Hindlimb muscle (tissue), 1 donor: ENCODE results near the gene NEO1. TPM values are rescaled to one million over a fixed set of nuclear protein-coding genes. Genes with fewer than 3 reads are reported as not detected.

Experiments used
- DNase-seq: peaks from one replicate; pipeline ENCODE4 v3.0.0-alpha.2; 2013
- polyA plus RNA-seq: library from polyadenylated mRNA; unstranded; fragments of 120-200 nt; gene quantifications from one replicate; pipeline ENCODE4 v1.2.1, GENCODE V29; 2013; ENCODE audit not compliant: insufficient read length

The NEO1 gene
- polyA plus RNA-seq, 1 donor = 40.2 TPM

- DNase-seq = peak; percentile 29
Measured at GRCh38 chr15:73028831-73029451, 23.3 kb upstream of the NEO1 start.

GRCh38 chr15:73030122-73030679, 22.1 kb upstream of the NEO1 start:
- DNase-seq = no peak

- DNase-seq = no peak
Measured at GRCh38 chr15:73031648-73032047, 20.6 kb upstream of the NEO1 start.

- no peak for DNase-seq
Measured at GRCh38 chr15:73033611-73034010, 18.7 kb upstream of the NEO1 start.

GRCh38 chr15:73034221-73034620, 18.0 kb upstream of the NEO1 start:
- DNase-seq = no peak

- DNase-seq = no peak
Measured at GRCh38 chr15:73035221-73035620, 17.0 kb upstream of the NEO1 start.

- DNase-seq = no peak
Measured at GRCh38 chr15:73038220-73038619, 14.0 kb upstream of the NEO1 start.

GRCh38 chr15:73046073-73046472, 6.2 kb upstream of the NEO1 start:
- DNase-seq = no peak

GRCh38 chr15:73047882-73048281, 4.4 kb upstream of the NEO1 start:
- DNase-seq = no peak

- no peak for DNase-seq
Measured at GRCh38 chr15:73048624-73049295, 3.5 kb upstream of the NEO1 start.

- DNase-seq = no peak
Measured at GRCh38 chr15:73049564-73050215, 2.6 kb upstream of the NEO1 start.

- DNase-seq = no peak
Measured at GRCh38 chr15:73050561-73051295, 1.5 kb upstream of the NEO1 start.

- no peak for DNase-seq
Measured at GRCh38 chr15:73051391-73051806, 864 bp upstream of the NEO1 start.

GRCh38 chr15:73052653-73053397, 562 bp downstream of the NEO1 start:
- DNase-seq = peak; percentile 45

GRCh38 chr15:73053398-73053723, 1.1 kb downstream of the NEO1 start:
- no peak for DNase-seq

GRCh38 chr15:73054417-73054953, 2.2 kb downstream of the NEO1 start:
- no peak for DNase-seq

GRCh38 chr15:73056460-73056859, 4.2 kb downstream of the NEO1 start:
- DNase-seq = no peak

- DNase-seq = no peak
Measured at GRCh38 chr15:73058437-73058836, 6.2 kb downstream of the NEO1 start.

GRCh38 chr15:73065114-73065513, 12.9 kb downstream of the NEO1 start:
- no peak for DNase-seq

GRCh38 chr15:73069109-73069508, 16.8 kb downstream of the NEO1 start:
- DNase-seq = no peak

GRCh38 chr15:73072894-73073293, 20.6 kb downstream of the NEO1 start:
- DNase-seq = no peak

GRCh38 chr15:73074241-73074640, 22.0 kb downstream of the NEO1 start:
- DNase-seq = no peak
